Central memory CD4-positive, alpha-beta T cell (primary cell): ENCODE measurements around the gene CA9.
A peak's percentile ranks its signal among the peaks of the same experiment; 100 is the strongest.

Source experiments
- DNase-seq: peaks from one replicate; pipeline ENCODE4 v3.0.0; 2022

Gene CA9

GRCh38 chr9:35651956-35652828 is 21.5 kb upstream of the CA9 start:
- DNase-seq, result no peak

DNA sequence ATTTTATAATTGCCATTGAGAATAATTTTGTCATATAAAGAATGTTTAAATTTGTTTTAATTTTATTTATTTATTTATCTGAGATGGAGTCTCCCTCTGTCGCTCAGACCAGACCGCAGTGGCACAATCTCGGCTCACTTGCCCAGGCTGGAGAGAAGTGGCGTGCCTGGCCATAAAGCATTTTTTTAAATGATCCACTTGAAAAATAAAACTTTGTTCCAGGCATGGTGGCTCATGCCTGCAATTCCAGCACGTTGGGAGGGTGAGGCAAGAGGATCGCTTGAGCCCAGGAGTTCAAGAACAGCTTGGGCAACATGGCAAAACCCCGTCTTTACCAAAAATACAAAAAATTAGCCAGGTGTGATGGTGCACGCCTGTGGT is 20.9 kb upstream of the CA9 start:
- DNase-seq, result no peak

DNA sequence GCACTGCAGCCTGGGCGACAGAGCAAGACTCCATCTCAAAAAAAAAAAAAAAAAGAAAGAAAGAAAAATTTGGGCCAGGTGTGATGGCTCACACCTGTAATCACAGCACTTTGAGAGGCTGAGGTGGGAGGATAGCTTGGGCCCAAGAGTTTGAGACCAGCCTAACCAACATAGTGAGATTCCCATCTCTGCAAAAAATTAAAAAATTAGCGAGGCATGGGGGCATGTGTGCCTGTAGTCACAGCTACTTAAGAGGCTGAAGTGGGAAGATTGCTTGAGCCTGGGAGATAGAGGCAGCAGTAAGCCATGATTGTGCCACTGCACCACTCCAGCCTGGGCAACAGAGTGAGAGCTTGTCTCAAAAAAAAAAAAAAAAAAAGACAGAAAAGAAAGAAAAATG is 20.1 kb upstream of the CA9 start:
- DNase-seq, result no peak

GRCh38 chr9:35656348-35656747 is 17.4 kb upstream of the CA9 start:
- no peak for DNase-seq

DNA sequence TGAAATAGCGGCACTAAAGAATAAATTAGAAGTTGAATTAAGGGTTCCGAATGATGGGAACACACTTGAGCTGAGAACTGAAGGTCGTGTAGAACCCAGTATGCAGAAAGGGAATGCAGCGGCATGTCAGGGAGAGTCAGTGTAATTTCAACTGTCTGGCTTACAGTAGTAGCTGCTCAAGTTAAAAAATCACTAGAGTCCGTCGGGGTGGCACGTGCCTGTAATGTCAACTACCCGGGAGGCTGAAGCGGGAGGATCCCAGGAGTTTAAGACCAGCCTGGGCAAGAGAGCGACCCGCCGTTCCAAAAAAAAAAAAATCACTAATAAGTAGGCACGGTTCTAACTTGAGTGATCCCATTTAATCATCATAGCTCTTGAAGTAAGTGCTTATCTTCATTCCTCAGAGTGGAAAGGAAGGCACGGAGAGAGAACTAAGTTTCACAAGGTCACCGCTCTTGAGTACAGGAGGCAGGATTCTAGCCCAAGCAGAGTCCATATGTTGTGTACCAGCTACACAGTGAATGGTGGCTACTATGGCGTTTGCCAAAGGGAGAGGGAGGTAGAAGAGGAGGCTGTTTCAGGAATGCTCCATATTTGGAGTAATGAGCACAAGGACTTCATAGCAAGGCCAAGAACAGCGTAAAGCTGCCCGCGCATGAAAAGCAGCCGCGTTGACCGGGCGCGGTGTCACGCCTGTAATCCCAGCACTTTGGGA is 16.7 kb upstream of the CA9 start:
- no peak for DNase-seq

DNA sequence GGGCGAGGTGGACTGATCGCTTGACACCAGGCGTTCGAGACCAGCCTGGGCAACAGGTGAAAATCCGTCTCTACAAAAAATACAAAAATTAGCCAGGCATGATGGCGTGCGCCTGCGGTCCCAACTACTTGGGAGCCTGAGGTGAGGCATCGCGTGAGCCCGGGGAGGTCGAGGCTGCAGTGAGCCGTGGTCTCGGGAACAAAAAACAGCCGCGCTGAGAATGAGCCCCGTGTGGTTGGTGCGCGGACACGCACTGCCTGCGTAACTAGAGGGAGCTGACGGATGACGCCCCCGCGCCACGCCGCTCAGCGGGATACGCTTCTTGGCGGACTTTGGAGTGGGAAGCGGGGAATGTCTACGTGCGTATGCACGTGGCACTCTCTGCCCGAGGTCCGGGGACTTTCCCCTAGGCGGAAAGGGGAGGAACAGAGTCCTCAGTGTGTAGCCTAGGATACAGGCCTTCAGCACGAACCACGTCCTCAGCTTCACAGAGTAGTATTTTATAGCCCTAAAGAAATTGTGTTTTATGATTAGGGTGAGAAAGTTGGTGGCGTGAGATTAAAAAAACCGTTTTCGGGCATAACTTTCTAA is 16.1 kb upstream of the CA9 start, which contains the start of gene RMRP:
RMRP (minus strand) TSS at position 474 of the 591 bp plus-strand sequence.
- DNase-seq, result peak; percentile 92

- peak; percentile 85 for DNase-seq
Measured at GRCh38 chr9:35658137-35658967, 15.4 kb upstream of the CA9 start, which contains the start of gene CCDC107. Gene CCDC107, plus strand, starts transcription at chr9:35658292. Its CDS starts 88 bp downstream, at chr9:35658380.

- no peak for DNase-seq
Measured at GRCh38 chr9:35658968-35659220, 14.8 kb upstream of the CA9 start.

DNA sequence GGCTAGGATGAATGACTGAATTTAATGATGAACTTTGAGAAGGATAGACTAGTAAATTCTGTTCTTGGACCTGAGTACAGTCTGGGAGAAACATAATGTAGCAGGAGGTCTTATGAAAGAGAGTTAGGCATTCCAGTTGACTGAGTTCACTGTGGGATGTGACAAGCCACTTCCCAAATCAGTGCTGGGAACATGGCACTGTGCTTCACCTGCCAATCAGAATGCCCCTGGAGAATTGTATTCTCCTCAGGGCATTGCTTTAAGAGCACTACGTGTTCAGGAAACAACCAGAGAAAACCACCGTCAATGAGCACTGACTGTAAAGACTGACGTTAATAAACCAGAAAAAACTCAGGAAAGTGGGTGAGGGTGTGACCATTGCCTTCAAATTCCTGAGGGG is 14.4 kb upstream of the CA9 start:
- DNase-seq, result no peak

- DNase-seq, result no peak
Measured at GRCh38 chr9:35660966-35661415, 12.7 kb upstream of the CA9 start.

- DNase-seq, result peak; percentile 73
Measured at GRCh38 chr9:35661756-35662350, 11.9 kb upstream of the CA9 start.

DNA sequence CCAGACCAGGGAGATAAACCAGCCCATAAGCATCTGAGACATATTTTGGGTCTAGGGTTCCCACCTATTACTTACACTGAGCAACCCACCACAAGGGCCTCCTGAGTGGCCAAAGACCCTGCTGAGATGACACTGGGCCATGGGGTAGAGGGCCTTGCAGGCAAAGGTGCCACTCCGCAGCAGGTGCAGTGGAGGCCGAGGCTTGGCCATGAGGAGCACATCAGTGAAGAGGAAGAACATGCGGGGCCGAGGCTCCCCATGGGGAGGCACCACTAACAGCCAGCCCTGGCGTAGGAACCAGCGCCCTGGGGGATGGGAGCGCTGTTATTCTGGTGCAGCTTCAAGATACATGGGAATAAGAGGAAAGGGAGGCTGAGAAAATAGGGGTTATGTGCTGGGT is 11.3 kb upstream of the CA9 start:
- no peak for DNase-seq

GRCh38 chr9:35664531-35665470 is 8.9 kb upstream of the CA9 start, which contains the start of gene ARHGEF39:
Gene ARHGEF39, minus strand, starts transcription at chr9:35665195. Its CDS starts 26 bp downstream, at chr9:35665169.
- DNase-seq, result peak; percentile 68

DNA sequence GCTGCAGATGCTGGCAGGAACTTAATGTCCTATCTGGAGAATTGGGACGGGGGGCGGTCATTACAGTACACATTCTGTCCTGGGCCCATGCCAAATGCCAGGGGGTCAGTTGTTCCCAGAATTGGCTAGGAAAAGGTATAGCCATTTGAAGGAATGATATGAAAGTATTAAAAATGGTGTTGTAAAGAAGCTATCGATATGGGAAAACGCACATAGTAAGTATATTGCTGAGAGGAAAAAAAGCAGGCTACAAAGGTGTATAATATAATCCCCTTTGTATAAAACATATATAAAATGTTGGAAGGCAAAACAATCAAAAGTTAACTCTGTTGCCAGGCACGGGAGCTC is 8.3 kb upstream of the CA9 start:
- no peak for DNase-seq

DNA sequence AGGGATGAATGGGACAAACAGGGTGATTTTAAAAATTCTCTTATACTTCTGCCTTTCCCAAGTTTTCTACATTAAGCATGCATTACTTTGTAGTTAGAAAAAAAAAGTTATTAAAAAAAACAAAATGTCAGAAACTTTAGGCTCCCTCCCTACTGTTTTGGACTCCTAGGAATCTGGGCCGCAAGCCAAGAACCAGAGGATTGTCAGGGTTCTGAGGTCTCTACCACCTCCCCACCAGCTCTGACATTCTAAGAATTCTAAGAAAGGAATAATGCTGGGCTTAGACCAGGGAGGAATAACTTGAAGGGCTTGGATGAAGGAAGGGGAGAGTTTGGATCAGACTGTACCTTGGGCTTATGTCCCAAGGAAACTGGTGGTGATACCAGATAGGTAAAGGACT is 7.7 kb upstream of the CA9 start:
- DNase-seq, result no peak

- DNase-seq, result no peak
Measured at GRCh38 chr9:35666549-35666948, 7.2 kb upstream of the CA9 start.

DNA sequence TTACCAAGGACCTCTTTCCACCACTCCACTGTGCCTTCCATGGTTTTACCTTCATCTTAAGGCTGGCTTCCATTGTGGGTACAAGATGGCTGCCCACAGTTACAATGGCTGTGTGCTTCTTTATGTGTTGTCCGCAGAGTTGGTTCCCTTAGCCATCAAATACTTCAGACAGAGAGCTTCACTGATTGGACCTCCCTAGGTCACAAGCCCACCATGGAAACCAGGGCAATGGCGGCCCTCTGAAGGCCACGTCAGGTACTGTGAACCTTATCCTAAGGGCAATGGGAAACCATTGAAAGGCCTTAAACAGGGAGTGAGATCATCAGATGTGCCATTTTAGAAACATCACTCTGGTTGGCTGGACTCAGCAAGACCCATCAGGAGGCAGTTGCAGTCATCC is 5.8 kb upstream of the CA9 start:
- no peak for DNase-seq

DNA sequence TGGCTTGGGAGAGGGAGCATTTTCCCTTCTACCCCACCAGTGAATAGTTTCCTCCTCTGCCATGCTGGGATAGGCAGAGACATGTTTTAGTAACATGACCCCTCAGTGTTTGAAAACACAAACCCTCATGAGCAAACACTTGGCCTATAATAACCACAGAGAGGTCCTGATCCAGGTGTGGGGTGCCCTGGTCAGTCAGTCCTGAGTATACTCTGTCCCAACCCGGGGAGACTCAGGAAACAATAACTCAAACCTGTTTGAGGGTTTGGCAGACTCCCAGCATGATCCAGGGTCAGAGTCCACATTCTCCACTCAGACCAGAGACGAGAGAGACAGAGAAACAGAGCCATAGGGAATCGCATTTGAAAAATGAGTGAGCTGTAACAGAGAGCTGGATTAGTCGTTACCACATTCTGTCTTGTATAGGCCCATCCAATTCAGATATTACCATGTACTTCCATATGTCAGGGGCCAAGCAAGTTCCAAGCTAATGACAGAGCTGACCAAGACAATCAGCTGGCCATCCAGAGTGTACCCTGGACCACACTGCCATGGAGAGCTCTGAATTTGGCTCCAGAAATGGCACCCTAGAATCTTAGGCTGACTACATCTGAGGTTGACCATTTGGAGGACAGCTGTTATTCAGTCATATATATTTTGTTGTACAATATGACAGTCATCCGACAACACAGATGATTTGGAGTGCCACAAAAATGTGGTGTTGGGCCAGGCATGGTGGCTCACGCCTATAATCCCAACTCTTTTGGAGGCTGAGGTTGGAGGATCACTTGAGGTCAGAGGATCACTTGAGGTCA is 4.2 kb upstream of the CA9 start:
- no peak for DNase-seq

- no peak for DNase-seq
Measured at GRCh38 chr9:35674025-35674361, 265 bp downstream of the CA9 start.

GRCh38 chr9:35675204-35675603 is 1.5 kb downstream of the CA9 start:
- no peak for DNase-seq
